Retinal pigment epithelial cell (primary cell): ENCODE results near the gene HEPHL1.

Source experiments
- DNase-seq: peaks from one replicate; pipeline ENCODE4 v3.0.0-alpha.2; 2010; ENCODE audit warnings: low read depth
- H3K4me3 ChIP-seq: 2 replicates; pipeline ENCODE4 v1.5.1; 2011; ENCODE audit warnings: mild to moderate bottlenecking, low read length, control low read depth, moderate library complexity
- CTCF ChIP-seq: conservative IDR thresholded peaks from 2 replicates; pipeline ENCODE4 v1.5.1; 2011; ENCODE audit warnings: low read depth, low read length, control low read depth, inconsistent platforms

The HEPHL1 gene

DNA sequence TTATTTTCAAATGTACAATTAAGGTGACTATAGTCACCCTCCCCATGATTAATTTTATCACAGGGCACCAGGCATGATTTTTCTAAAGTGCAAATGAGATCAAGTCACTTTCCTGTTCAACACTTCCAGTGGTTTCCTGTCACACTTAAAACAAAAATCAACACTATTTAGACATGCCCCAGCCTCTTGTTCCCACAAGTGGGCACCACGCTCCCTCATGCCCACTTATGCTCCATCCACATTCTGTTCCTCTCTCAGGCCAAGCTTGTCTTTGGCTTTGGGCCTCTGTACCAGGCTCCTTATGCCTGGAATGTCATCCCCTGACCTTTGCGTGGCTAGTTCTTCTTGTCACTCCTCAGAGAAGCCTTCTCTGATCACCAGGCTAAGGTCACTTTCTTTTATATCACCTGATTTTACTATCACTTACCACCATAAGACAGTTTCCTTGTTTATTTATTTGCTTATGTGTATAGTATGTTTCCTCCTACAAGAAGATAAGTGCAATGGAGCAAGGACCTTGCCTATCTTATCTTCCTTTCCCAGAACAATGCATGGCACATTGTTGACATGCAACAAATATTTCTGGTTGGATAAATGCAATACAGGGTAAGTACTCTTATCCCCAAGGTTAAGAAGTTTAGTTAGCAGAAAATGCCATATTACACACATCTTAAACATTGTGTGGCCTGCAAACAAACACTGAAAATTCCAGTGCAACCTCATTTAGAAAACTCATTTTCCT, 56.6 kb downstream of the HEPHL1 start:
- H3K4me3 ChIP-seq = no peak overlapping the region
- no peak for TF ChIP-seq CTCF
- no peak for DNase-seq

DNA sequence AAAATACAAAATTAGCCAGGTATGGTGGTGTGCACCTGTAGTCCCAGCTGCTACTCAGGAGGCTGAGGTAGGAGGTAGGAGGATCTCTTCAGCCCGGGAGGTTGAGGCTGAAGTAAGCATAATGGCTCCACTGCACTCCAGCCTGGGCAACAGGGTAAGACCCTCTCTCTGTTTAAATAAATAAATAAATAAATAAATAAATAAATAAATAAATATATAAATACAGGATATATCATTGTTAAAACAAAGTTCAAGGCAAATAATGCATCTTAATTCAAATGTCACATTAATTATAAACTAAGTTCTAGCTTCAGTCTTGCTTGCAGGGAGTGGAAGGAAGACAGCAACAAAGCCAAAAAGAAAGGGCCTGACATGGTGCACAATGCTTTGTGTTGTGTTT, 63.0 kb downstream of the HEPHL1 start:
- DNase-seq = no peak
- no peak overlapping the region for H3K4me3 ChIP-seq
- no peak for TF ChIP-seq CTCF

DNA sequence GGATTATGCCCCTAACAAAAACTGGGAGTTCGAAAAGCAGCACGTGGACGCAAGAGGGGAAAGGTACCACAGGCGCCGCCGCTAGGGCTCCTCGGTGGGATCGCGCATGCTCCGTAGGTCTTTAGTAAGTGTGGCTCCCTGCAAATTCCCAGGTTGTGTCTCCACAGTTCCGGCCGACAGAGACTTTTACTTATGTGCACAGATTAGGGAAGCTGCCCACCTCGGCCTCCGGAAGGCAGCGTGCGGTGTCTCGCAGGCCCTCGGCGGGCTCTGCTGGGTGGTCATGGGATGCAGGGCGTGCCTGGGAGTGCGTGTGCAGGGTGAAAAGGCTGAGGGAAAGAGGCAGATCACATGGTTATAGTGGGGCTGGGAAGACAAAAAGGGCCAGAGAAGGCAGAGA, 67.8 kb downstream of the HEPHL1 start:
- DNase-seq = no peak
- TF ChIP-seq CTCF = no peak
- H3K4me3 ChIP-seq = no peak overlapping the region

- no peak for TF ChIP-seq CTCF
- H3K4me3 ChIP-seq = no peak overlapping the region
- no peak for DNase-seq
These were observed 68.2 kb downstream of the HEPHL1 start for GRCh38 chr11:94089341-94089740.

GRCh38 chr11:94090401-94090800, 69.2 kb downstream of the HEPHL1 start:
- H3K4me3 ChIP-seq = no peak overlapping the region
- no peak for TF ChIP-seq CTCF
- DNase-seq = no peak

- no peak for TF ChIP-seq CTCF
- no peak overlapping the region for H3K4me3 ChIP-seq
- no peak for DNase-seq
These were observed 69.9 kb downstream of the HEPHL1 start for GRCh38 chr11:94091091-94091490.

DNA sequence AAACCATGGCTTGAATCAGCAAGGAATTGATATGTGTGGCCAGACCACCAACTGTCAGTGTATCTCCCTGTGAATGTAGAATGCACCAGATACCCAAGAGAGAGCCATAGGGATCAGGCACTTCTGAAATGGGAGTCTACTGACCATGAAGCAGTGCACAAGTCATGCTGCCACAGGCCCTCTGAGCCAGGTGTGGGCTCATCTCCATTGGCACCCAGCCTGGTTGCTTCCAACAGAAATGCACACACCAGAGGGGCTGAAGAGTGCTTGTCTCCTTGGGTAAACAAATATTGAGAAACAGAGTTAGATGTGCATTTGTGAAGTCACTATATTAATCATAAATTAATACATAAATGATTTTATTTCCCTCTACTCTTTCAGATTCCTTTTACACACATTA, 79.1 kb downstream of the HEPHL1 start:
- no peak for TF ChIP-seq CTCF
- H3K4me3 ChIP-seq = no peak overlapping the region
- DNase-seq = no peak
